ENCODE results near the gene ZBTB7C.
A peak's percentile ranks its signal among the peaks of the same experiment; 100 is the strongest.

The ZBTB7C gene

GRCh38 chr18:48354746-48355260, 54.4 kb downstream of the ZBTB7C start:
- Mint-ChIP-seq H3K9me3 (no peaks in the 10 kb centered on the region), H3K4me3 (no peak overlapping the region), H3K4me1 (peaks cover 45% of the 10 kb centered on the region), H3K27ac (peak overlapping the region in 2 of 3 experiments; percentile 20 to 56), H3K27me3 (ENCODE audit: low read depth) (peaks cover 4% of the 10 kb centered on the region), H3K36me3 (ENCODE audit: low read depth) (no peaks in the 10 kb centered on the region)
- TF ChIP-seq CTCF (IDR thresholded peaks at IDR 0.05; ENCODE audit: unreplicated experiment in 3 of 3), result no peak

DNA sequence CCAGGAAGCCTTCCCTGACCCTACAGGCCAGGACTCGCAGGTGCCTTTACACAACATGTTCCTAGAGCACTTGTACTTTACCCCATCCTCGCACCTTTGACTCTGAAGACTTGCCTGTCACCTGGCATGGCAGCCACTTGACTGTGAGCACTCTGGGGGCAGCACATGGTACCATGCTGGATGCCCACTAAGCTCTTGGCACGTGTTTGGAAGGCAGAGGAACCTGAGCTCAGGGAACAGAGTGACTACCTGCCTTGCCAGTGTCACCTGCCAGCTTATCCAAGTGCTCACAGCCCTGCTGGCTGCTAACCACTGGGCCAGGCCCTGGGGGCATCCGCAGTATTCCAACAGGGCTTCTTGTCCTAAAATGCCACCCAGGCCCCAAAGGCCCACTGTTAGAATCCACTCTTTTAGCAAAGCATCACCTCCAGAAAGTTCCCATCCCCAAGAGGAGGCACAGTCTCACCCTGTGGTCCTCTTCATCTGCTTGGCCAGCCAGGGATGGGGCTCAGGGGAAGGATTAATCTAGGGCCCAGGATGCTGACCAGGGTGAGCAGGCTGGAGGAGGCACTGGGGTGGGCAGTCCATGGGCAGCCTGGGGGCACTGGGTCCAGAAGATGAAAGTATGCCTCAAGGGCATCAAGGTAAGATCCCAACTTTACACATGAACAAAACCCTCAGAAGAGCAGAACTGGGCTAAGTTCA, 57.0 kb downstream of the ZBTB7C start:
- Mint-ChIP-seq H3K9me3 (no peaks in the 10 kb centered on the region), H3K4me3 (no peak overlapping the region), H3K36me3 (ENCODE audit: low read depth) (no peaks in the 10 kb centered on the region), H3K27ac (no peak overlapping the region), H3K4me1 (peaks cover 28% of the 10 kb centered on the region), H3K27me3 (ENCODE audit: low read depth) (no peaks in the 10 kb centered on the region)
- no peak for TF ChIP-seq CTCF (IDR thresholded peaks at IDR 0.05; ENCODE audit: unreplicated experiment in 3 of 3)

DNA sequence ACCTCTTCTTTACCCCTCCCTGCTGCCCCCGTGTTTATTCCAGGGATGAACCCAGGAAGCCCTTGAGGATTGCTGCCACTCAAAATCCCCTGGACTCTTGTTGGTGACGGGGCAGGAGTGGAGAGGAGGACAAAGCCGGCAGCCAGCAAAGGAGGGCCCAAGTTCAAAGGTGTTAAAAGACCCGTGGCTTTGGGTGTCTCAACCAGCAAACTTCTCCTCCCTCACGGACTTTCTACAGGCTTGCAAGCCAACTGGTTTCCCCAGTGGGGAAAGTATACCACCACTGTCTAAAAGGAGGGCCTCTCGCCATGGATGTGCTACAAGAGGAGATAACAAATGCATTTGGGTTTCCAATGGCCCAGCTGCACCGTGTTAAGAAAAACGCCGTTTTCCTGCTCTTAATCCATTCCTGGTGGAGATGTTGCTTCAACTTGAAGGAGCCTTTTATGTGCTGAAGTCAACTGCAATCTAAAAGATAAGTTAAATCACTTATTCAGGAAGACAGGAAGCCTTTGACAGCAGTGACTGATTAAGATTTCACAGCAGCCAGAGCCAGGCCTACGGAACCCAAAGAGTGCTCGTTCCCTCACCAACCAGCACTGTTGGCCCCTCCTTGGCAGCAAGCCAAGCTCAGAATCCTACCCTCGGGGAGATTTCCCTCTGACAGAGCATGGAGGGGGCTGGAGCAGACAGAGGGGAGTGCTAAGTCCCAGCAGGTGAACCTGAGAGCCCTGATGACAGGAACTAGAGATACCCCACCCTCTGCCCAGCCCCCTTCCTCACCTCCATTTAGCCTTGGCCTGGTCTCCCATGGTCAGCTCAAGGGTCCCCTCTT, 57.8 kb downstream of the ZBTB7C start:
- peaks cover 20% of the 10 kb centered on the region for H3K4me1 Mint-ChIP-seq
- no peaks in the 10 kb centered on the region for H3K27me3 Mint-ChIP-seq (ENCODE audit: low read depth)
- TF ChIP-seq CTCF (IDR thresholded peaks at IDR 0.05; ENCODE audit: unreplicated experiment in 3 of 3), result no peak
- no peaks in the 10 kb centered on the region for H3K36me3 Mint-ChIP-seq (ENCODE audit: low read depth)
- H3K4me3 Mint-ChIP-seq, result no peak overlapping the region
- no peak overlapping the region for H3K27ac Mint-ChIP-seq
- H3K9me3 Mint-ChIP-seq, result no peaks in the 10 kb centered on the region

DNA sequence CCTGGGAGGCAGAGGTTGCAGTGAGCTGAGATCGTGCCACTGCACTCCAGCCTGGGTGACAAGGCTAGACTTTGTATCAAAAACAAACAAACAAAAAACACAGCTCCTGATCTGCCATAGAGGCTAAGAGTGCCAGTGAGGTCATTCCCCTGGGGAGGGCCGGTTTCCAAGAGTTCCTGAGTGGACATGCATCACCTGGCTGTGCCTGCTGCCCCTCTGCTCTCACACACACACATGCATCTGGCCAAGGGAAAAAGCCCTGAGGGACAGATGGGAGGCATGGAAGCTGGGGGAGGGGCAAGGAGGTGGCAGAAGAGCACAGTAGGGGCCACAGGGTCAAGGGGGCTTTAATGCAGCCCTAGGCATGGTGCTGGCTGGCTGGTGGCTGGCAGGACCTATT, 60.4 kb downstream of the ZBTB7C start:
- Mint-ChIP-seq H3K9me3 (no peaks in the 10 kb centered on the region), H3K4me3 (no peak overlapping the region), H3K27ac (no peak overlapping the region), H3K4me1 (peaks cover 4% of the 10 kb centered on the region), H3K36me3 (ENCODE audit: low read depth) (no peaks in the 10 kb centered on the region), H3K27me3 (ENCODE audit: low read depth) (peaks cover 4% of the 10 kb centered on the region)
- TF ChIP-seq CTCF (IDR thresholded peaks at IDR 0.05; ENCODE audit: unreplicated experiment in 3 of 3), result no peak

DNA sequence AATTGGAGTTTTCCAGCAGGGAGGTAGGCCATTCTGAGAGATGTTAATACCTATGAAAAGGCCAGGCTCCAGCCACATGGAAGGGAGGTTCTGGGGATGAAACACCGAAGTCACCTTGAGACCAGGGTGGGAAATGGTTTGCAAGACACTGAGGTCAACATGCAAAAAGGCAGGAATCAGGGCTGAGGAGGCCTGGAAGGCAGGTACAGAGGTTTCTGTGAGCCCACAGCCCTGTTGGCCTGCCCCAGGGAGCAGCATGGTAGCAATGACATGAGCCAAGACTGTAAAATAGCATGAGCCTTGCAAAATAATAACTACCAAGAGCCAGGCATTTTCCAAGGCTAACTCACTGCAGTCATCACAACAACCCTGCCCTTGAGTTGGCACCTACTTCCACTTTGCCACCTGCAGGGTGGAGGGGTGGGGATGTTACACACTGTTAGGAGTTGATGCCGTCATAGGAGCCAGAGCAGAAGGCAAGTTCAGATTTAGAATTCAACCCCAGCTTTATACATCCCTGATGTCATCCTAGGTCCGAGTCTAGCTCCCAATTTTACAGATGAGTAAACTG, 61.3 kb downstream of the ZBTB7C start:
- peaks cover 4% of the 10 kb centered on the region for H3K27me3 Mint-ChIP-seq (ENCODE audit: low read depth)
- peaks cover 10% of the 10 kb centered on the region for H3K4me1 Mint-ChIP-seq
- no peaks in the 10 kb centered on the region for H3K9me3 Mint-ChIP-seq
- H3K27ac Mint-ChIP-seq, result peak overlapping the region in 1 of 3 experiments; percentile 37
- TF ChIP-seq CTCF (IDR thresholded peaks at IDR 0.05; ENCODE audit: unreplicated experiment in 3 of 3), result no peak
- H3K36me3 Mint-ChIP-seq (ENCODE audit: low read depth), result no peaks in the 10 kb centered on the region
- no peak overlapping the region for H3K4me3 Mint-ChIP-seq

Data from nephron (organoid).